ENCODE results near the gene CENPC. TPM values are rescaled to one million over a fixed set of nuclear protein-coding genes. Genes with fewer than 3 reads are reported as not detected.

The CENPC gene
- total RNA-seq, 1 experiment from 2014 or later = 12.9 TPM

GRCh38 chr4:67470871-67471270 is 74.4 kb downstream of the CENPC start:
- no peak for DNase-seq
- Mint-ChIP-seq H3K36me3 (ENCODE audit: insufficient read depth, unreplicated experiment) (no peaks in the 10 kb centered on the region), H3K27ac (ENCODE audit: unreplicated experiment) (no peak overlapping the region), H3K4me3 (ENCODE audit: low read depth, unreplicated experiment) (no peak overlapping the region), H3K4me1 (ENCODE audit: low read depth, unreplicated experiment) (no peaks in the 10 kb centered on the region), H3K9me3 (ENCODE audit: low read depth, unreplicated experiment) (no peaks in the 10 kb centered on the region), H3K27me3 (ENCODE audit: unreplicated experiment) (no peaks in the 10 kb centered on the region)
- intact Hi-C loops (cut with micrococcal nuclease; ENCODE audit: unreplicated experiment) = no loop called here
- CTCF ChIA-PET = no interaction called here
- TF ChIP-seq, protein P1, sequence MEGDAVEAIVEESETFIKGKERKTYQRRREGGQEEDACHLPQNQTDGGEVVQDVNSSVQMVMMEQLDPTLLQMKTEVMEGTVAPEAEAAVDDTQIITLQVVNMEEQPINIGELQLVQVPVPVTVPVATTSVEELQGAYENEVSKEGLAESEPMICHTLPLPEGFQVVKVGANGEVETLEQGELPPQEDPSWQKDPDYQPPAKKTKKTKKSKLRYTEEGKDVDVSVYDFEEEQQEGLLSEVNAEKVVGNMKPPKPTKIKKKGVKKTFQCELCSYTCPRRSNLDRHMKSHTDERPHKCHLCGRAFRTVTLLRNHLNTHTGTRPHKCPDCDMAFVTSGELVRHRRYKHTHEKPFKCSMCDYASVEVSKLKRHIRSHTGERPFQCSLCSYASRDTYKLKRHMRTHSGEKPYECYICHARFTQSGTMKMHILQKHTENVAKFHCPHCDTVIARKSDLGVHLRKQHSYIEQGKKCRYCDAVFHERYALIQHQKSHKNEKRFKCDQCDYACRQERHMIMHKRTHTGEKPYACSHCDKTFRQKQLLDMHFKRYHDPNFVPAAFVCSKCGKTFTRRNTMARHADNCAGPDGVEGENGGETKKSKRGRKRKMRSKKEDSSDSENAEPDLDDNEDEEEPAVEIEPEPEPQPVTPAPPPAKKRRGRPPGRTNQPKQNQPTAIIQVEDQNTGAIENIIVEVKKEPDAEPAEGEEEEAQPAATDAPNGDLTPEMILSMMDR (IDR thresholded peaks at IDR 0.05; ENCODE audit: unreplicated experiment) = no peak
- BruUV-seq (replicated peaks) = no TSS peak

GRCh38 chr4:67468830-67469229 is 76.5 kb downstream of the CENPC start:
- H3K4me1 Mint-ChIP-seq (ENCODE audit: low read depth, unreplicated experiment) = no peaks in the 10 kb centered on the region
- no peak for DNase-seq
- BruUV-seq (replicated peaks) = no TSS peak
- intact Hi-C loops (cut with micrococcal nuclease; ENCODE audit: unreplicated experiment) = no loop called here
- H3K27ac Mint-ChIP-seq (ENCODE audit: unreplicated experiment) = no peak overlapping the region
- H3K9me3 Mint-ChIP-seq (ENCODE audit: low read depth, unreplicated experiment) = no peaks in the 10 kb centered on the region
- H3K36me3 Mint-ChIP-seq (ENCODE audit: insufficient read depth, unreplicated experiment) = no peaks in the 10 kb centered on the region
- TF ChIP-seq, protein P1 (IDR thresholded peaks at IDR 0.05; ENCODE audit: unreplicated experiment) = no peak
- CTCF ChIA-PET = no interaction called here
- no peak overlapping the region for H3K4me3 Mint-ChIP-seq (ENCODE audit: low read depth, unreplicated experiment)
- H3K27me3 Mint-ChIP-seq (ENCODE audit: unreplicated experiment) = no peaks in the 10 kb centered on the region

- Mint-ChIP-seq H3K27ac (ENCODE audit: unreplicated experiment) (no peak overlapping the region), H3K4me3 (ENCODE audit: low read depth, unreplicated experiment) (no peak overlapping the region), H3K9me3 (ENCODE audit: low read depth, unreplicated experiment) (no peaks in the 10 kb centered on the region), H3K27me3 (ENCODE audit: unreplicated experiment) (no peaks in the 10 kb centered on the region), H3K4me1 (ENCODE audit: low read depth, unreplicated experiment) (no peaks in the 10 kb centered on the region), H3K36me3 (ENCODE audit: insufficient read depth, unreplicated experiment) (no peaks in the 10 kb centered on the region)
- TF ChIP-seq, protein P1 (IDR thresholded peaks at IDR 0.05; ENCODE audit: unreplicated experiment) = no peak
- intact Hi-C loops (cut with micrococcal nuclease; ENCODE audit: unreplicated experiment) = no loop called here
- CTCF ChIA-PET = no interaction called here
- DNase-seq = no peak
- BruUV-seq (replicated peaks) = no TSS peak
Measured at GRCh38 chr4:67466751-67467150, 78.6 kb downstream of the CENPC start.

DNA sequence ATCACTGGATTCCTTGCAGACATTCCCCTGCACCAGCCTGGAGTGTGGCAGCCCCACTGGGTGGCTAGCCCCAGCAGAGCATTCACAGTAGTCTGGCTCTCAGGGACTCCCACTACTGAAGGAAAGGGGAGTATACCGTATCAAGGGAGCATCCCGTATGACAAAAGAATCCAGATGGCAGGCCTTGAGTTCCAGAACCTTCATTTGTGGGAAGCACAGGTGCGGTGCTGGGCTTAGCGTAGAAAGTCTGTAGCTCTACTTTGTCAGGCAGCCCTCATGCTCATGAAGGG is 79.6 kb downstream of the CENPC start:
- no peak overlapping the region for H3K27ac Mint-ChIP-seq (ENCODE audit: unreplicated experiment)
- TF ChIP-seq, protein P1 (IDR thresholded peaks at IDR 0.05; ENCODE audit: unreplicated experiment) = no peak
- BruUV-seq (replicated peaks) = no TSS peak

More for the DNA sequence above, 79.6 kb downstream of the CENPC start:
- no peak for DNase-seq
- Mint-ChIP-seq H3K27me3 (ENCODE audit: unreplicated experiment) (no peaks in the 10 kb centered on the region), H3K9me3 (ENCODE audit: low read depth, unreplicated experiment) (no peaks in the 10 kb centered on the region), H3K4me1 (ENCODE audit: low read depth, unreplicated experiment) (no peaks in the 10 kb centered on the region), H3K36me3 (ENCODE audit: insufficient read depth, unreplicated experiment) (no peaks in the 10 kb centered on the region), H3K4me3 (ENCODE audit: low read depth, unreplicated experiment) (no peak overlapping the region)
- intact Hi-C loops (cut with micrococcal nuclease; ENCODE audit: unreplicated experiment) = no loop called here
- CTCF ChIA-PET = no interaction called here
